Measurements from ENCODE around the gene JPH2. TPM values are rescaled to one million over a fixed set of nuclear protein-coding genes. Genes with fewer than 3 reads are reported as not detected.

JPH2 gene
- total and polyA plus RNA-seq, 2 experiments from 2014 or later: 0.16 to 1.1 TPM

DNA sequence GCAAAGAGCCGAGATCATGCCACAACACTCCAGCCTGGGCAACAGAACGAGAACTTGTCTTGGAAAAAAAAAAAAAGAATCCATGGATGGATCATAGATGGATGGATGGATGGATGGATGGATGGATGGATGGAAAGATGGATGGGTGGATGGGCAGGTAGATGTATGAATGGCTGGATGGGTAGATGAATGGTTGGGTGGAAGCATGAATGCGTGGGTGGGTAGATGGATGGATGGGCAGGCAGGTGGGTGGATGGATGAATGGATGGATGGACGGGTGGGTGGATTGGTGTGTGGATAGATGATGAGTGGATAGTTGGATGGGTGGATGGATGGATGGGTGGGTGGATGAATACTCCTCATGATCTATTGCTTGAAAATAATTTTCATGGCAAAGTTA, 1.4 kb downstream of the JPH2 start:
- Histone ChIP-seq H3K4me3 (no peak overlapping the region), H3K4me1 (ENCODE audit: insufficient read depth) (peaks cover 17% of the 10 kb centered on the region; the same call in 1 of the 2 replicates), H3K9me2 (ENCODE audit: insufficient read depth) (no peaks in the 10 kb centered on the region), H3K4me2 (no peak overlapping the region), H3K27me3 (ENCODE audit: insufficient read depth) (peaks cover 4% of the 10 kb centered on the region; the same call in 1 of the 2 replicates), H3K27ac (ENCODE audit: low read depth) (no peak overlapping the region), H3F3A (replicated peaks; ENCODE audit: low read depth) (no peaks in the 10 kb centered on the region), H3K36me3 (ENCODE audit: insufficient read depth) (no peaks in the 10 kb centered on the region), H4K20me1 (replicated peaks; ENCODE audit: insufficient read depth) (no peaks in the 10 kb centered on the region), H2AFZ (no peak overlapping the region), H3K79me2 (replicated peaks; ENCODE audit: insufficient read depth) (no peaks in the 10 kb centered on the region)
- Mint-ChIP-seq H3K36me3 (ENCODE audit: low read depth) (no peaks in the 10 kb centered on the region), H3K27ac (no peak overlapping the region), H3K27me3 (ENCODE audit: insufficient read depth, low read depth, poor library complexity) (peaks cover 7% of the 10 kb centered on the region), H3K4me1 (peaks cover 28% of the 10 kb centered on the region), H3K4me3 (no peak overlapping the region), H3K9me3 (no peaks in the 10 kb centered on the region)
- ATAC-seq (no peak), DNase-seq (ENCODE audit: low spot score) (no peak)
- TF ChIP-seq JUNB (IDR thresholded peaks at IDR 0.05; ENCODE audit: unreplicated experiment) (no peak), POLR2AphosphoS5 (IDR thresholded peaks at IDR 0.05; ENCODE audit: low read depth) (no peak), NANOG (IDR thresholded peaks at IDR 0.05; ENCODE audit: borderline replicate concordance) (no peak), ZNF331 (CRISPR knock-in tag; IDR thresholded peaks at IDR 0.05; ENCODE audit: low read depth) (no peak), EZH2phosphoT487 (IDR thresholded peaks at IDR 0.05; ENCODE audit: unreplicated experiment) (no peak), EZH2 (IDR thresholded peaks at IDR 0.05; ENCODE audit: low read depth, unreplicated experiment) (no peak), CREB1 (CRISPR knock-in tag; IDR thresholded peaks at IDR 0.05; ENCODE audit: low read depth) (no peak), ZNF114 (CRISPR knock-in tag; IDR thresholded peaks at IDR 0.05) (no peak), STAT1 (IDR thresholded peaks at IDR 0.05; ENCODE audit: unreplicated experiment) (no peak)
- TF ChIP-seq, protein P1, sequence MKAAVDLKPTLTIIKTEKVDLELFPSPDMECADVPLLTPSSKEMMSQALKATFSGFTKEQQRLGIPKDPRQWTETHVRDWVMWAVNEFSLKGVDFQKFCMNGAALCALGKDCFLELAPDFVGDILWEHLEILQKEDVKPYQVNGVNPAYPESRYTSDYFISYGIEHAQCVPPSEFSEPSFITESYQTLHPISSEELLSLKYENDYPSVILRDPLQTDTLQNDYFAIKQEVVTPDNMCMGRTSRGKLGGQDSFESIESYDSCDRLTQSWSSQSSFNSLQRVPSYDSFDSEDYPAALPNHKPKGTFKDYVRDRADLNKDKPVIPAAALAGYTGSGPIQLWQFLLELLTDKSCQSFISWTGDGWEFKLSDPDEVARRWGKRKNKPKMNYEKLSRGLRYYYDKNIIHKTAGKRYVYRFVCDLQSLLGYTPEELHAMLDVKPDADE (IDR thresholded peaks at IDR 0.05): no peak
- TF ChIP-seq, protein P2, sequence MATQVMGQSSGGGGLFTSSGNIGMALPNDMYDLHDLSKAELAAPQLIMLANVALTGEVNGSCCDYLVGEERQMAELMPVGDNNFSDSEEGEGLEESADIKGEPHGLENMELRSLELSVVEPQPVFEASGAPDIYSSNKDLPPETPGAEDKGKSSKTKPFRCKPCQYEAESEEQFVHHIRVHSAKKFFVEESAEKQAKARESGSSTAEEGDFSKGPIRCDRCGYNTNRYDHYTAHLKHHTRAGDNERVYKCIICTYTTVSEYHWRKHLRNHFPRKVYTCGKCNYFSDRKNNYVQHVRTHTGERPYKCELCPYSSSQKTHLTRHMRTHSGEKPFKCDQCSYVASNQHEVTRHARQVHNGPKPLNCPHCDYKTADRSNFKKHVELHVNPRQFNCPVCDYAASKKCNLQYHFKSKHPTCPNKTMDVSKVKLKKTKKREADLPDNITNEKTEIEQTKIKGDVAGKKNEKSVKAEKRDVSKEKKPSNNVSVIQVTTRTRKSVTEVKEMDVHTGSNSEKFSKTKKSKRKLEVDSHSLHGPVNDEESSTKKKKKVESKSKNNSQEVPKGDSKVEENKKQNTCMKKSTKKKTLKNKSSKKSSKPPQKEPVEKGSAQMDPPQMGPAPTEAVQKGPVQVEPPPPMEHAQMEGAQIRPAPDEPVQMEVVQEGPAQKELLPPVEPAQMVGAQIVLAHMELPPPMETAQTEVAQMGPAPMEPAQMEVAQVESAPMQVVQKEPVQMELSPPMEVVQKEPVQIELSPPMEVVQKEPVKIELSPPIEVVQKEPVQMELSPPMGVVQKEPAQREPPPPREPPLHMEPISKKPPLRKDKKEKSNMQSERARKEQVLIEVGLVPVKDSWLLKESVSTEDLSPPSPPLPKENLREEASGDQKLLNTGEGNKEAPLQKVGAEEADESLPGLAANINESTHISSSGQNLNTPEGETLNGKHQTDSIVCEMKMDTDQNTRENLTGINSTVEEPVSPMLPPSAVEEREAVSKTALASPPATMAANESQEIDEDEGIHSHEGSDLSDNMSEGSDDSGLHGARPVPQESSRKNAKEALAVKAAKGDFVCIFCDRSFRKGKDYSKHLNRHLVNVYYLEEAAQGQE (IDR thresholded peaks at IDR 0.05; ENCODE audit: unreplicated experiment): no peak
- TF ChIP-seq, protein P3, sequence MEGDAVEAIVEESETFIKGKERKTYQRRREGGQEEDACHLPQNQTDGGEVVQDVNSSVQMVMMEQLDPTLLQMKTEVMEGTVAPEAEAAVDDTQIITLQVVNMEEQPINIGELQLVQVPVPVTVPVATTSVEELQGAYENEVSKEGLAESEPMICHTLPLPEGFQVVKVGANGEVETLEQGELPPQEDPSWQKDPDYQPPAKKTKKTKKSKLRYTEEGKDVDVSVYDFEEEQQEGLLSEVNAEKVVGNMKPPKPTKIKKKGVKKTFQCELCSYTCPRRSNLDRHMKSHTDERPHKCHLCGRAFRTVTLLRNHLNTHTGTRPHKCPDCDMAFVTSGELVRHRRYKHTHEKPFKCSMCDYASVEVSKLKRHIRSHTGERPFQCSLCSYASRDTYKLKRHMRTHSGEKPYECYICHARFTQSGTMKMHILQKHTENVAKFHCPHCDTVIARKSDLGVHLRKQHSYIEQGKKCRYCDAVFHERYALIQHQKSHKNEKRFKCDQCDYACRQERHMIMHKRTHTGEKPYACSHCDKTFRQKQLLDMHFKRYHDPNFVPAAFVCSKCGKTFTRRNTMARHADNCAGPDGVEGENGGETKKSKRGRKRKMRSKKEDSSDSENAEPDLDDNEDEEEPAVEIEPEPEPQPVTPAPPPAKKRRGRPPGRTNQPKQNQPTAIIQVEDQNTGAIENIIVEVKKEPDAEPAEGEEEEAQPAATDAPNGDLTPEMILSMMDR (conservative IDR thresholded peaks at IDR 0.05; ENCODE audit: low read depth in 2 of 2): no peak
- TF ChIP-seq, protein P4, sequence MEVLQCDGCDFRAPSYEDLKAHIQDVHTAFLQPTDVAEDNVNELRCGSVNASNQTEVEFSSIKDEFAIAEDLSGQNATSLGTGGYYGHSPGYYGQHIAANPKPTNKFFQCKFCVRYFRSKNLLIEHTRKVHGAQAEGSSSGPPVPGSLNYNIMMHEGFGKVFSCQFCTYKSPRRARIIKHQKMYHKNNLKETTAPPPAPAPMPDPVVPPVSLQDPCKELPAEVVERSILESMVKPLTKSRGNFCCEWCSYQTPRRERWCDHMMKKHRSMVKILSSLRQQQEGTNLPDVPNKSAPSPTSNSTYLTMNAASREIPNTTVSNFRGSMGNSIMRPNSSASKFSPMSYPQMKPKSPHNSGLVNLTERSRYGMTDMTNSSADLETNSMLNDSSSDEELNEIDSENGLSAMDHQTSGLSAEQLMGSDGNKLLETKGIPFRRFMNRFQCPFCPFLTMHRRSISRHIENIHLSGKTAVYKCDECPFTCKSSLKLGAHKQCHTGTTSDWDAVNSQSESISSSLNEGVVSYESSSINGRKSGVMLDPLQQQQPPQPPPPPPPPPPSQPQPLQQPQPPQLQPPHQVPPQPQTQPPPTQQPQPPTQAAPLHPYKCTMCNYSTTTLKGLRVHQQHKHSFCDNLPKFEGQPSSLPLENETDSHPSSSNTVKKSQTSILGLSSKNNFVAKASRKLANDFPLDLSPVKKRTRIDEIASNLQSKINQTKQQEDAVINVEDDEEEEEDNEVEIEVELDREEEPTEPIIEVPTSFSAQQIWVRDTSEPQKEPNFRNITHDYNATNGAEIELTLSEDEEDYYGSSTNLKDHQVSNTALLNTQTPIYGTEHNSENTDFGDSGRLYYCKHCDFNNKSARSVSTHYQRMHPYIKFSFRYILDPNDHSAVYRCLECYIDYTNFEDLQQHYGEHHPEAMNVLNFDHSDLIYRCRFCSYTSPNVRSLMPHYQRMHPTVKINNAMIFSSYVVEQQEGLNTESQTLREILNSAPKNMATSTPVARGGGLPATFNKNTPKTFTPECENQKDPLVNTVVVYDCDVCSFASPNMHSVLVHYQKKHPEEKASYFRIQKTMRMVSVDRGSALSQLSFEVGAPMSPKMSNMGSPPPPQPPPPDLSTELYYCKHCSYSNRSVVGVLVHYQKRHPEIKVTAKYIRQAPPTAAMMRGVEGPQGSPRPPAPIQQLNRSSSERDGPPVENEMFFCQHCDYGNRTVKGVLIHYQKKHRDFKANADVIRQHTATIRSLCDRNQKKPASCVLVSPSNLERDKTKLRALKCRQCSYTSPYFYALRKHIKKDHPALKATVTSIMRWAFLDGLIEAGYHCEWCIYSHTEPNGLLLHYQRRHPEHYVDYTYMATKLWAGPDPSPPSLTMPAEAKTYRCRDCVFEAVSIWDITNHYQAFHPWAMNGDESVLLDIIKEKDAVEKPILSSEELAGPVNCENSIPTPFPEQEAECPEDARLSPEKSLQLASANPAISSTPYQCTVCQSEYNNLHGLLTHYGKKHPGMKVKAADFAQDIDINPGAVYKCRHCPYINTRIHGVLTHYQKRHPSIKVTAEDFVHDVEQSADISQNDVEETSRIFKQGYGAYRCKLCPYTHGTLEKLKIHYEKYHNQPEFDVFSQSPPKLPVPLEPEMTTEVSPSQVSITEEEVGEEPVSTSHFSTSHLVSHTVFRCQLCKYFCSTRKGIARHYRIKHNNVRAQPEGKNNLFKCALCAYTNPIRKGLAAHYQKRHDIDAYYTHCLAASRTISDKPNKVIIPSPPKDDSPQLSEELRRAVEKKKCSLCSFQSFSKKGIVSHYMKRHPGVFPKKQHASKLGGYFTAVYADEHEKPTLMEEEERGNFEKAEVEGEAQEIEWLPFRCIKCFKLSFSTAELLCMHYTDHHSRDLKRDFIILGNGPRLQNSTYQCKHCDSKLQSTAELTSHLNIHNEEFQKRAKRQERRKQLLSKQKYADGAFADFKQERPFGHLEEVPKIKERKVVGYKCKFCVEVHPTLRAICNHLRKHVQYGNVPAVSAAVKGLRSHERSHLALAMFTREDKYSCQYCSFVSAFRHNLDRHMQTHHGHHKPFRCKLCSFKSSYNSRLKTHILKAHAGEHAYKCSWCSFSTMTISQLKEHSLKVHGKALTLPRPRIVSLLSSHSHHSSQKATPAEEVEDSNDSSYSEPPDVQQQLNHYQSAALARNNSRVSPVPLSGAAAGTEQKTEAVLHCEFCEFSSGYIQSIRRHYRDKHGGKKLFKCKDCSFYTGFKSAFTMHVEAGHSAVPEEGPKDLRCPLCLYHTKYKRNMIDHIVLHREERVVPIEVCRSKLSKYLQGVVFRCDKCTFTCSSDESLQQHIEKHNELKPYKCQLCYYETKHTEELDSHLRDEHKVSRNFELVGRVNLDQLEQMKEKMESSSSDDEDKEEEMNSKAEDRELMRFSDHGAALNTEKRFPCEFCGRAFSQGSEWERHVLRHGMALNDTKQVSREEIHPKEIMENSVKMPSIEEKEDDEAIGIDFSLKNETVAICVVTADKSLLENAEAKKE (CRISPR knock-in tag; IDR thresholded peaks at IDR 0.05): no peak

All from GM23338 (cell line).